BLaER1 treated with 17β-estradiol and CSF1 and Interleukin-3, amounts not matched to agents 10 nM and 100 nM (cell line): ENCODE measurements around the gene HS3ST3B1.

Experiments used
- H3K27ac ChIP-seq, 11 experiments: shearing (Covaris generic); formaldehyde crosslinking; 2 replicates each; pipeline ENCODE4 v1.8.1; 2022
- H3K27me3 ChIP-seq, 11 experiments: shearing (Covaris generic); formaldehyde crosslinking; 2 replicates each; pipeline ENCODE4 v1.8.1; 2022
- H3K36me3 ChIP-seq, 11 experiments: shearing (Covaris generic); formaldehyde crosslinking; 2 replicates each; pipeline ENCODE4 v1.8.1; 2022
- H3K4me1 ChIP-seq, 10 experiments: shearing (Covaris generic); formaldehyde crosslinking; 2 replicates each; pipeline ENCODE4 v1.8.1; 2022
- H3K4me2 ChIP-seq, 11 experiments: shearing (Covaris generic); formaldehyde crosslinking; 2 replicates each; pipeline ENCODE4 v1.8.1; 2022
- H3K4me3 ChIP-seq, 10 experiments: shearing (Covaris generic); formaldehyde crosslinking; 2 replicates each; pipeline ENCODE4 v1.8.1; 2022
- H3K9ac ChIP-seq, 11 experiments: shearing (Covaris generic); formaldehyde crosslinking; 2 replicates each; pipeline ENCODE4 v1.8.1; 2022
- H3K9me3 ChIP-seq, 11 experiments: shearing (Covaris generic); formaldehyde crosslinking; replicated peaks in 1 of 11; 2 replicates each; pipeline ENCODE4 v1.8.1; 2022
- H4K20me1 ChIP-seq, 11 experiments: shearing (Covaris generic); formaldehyde crosslinking; 2 replicates each; pipeline ENCODE4 v1.8.1; 2022
- Cebpa-rat ChIP-seq, 11 experiments: shearing (Covaris generic); IDR thresholded peaks; 2 replicates each; pipeline ENCODE4 v1.8.1; 2022

HS3ST3B1 gene

GRCh38 chr17:14372905-14373613 is 72.2 kb downstream of the HS3ST3B1 start:
- H3K4me2 ChIP-seq, result peak overlapping the region in 7 of 11 experiments; percentile 0 to 60 (median 14); a peak in 8 of 22 replicates
- H3K27ac ChIP-seq, result no peak overlapping the region
- H3K4me1 ChIP-seq, result peaks cover 0 to 19% (median 9%) of the 10 kb centered on the region in 10 experiments; a peak in 11 of 20 replicates
- no peak for TF ChIP-seq Cebpa-rat (IDR thresholded peaks at IDR 0.05)
- H4K20me1 ChIP-seq, result no peaks in the 10 kb centered on the region
- H3K9me3 ChIP-seq, result peaks cover 0 to 12% (median 0%) of the 10 kb centered on the region in 11 experiments; a peak in 3 of 22 replicates
- H3K4me3 ChIP-seq, result no peak overlapping the region
- no peaks in the 10 kb centered on the region for H3K36me3 ChIP-seq
- H3K27me3 ChIP-seq, result no peaks in the 10 kb centered on the region
- no peak overlapping the region for H3K9ac ChIP-seq

GRCh38 chr17:14373614-14374259 is 72.9 kb downstream of the HS3ST3B1 start:
- Histone ChIP-seq H3K4me1 (peaks cover 0 to 19% (median 9%) of the 10 kb centered on the region in 10 experiments; a peak in 11 of 20 replicates), H3K27me3 (no peaks in the 10 kb centered on the region), H4K20me1 (no peaks in the 10 kb centered on the region), H3K36me3 (no peaks in the 10 kb centered on the region), H3K9ac (no peak overlapping the region), H3K4me3 (no peak overlapping the region), H3K4me2 (peak overlapping the region in 6 of 11 experiments; percentile 7 to 60 (median 26); a peak in 8 of 22 replicates), H3K27ac (no peak overlapping the region), H3K9me3 (peaks cover 0 to 11% (median 0%) of the 10 kb centered on the region in 11 experiments; a peak in 3 of 22 replicates)
- no peak for TF ChIP-seq Cebpa-rat (IDR thresholded peaks at IDR 0.05)

GRCh38 chr17:14374268-14374667 is 73.4 kb downstream of the HS3ST3B1 start:
- no peak for TF ChIP-seq Cebpa-rat (IDR thresholded peaks at IDR 0.05)
- H3K27ac ChIP-seq, result no peak overlapping the region
- no peak overlapping the region for H3K4me3 ChIP-seq
- H3K9ac ChIP-seq, result no peak overlapping the region
- H3K4me1 ChIP-seq, result peaks cover 0 to 19% (median 9%) of the 10 kb centered on the region in 10 experiments; a peak in 11 of 20 replicates
- peak overlapping the region in 2 of 11 experiments; percentile 16 to 25; a peak in 2 of 22 replicates for H3K4me2 ChIP-seq
- no peaks in the 10 kb centered on the region for H4K20me1 ChIP-seq
- H3K36me3 ChIP-seq, result no peaks in the 10 kb centered on the region
- no peaks in the 10 kb centered on the region for H3K27me3 ChIP-seq
- peaks cover 0 to 5% (median 0%) of the 10 kb centered on the region in 11 experiments; a peak in 2 of 22 replicates for H3K9me3 ChIP-seq

GRCh38 chr17:14376666-14377065 is 75.8 kb downstream of the HS3ST3B1 start:
- Histone ChIP-seq H3K4me3 (no peak overlapping the region), H3K36me3 (no peaks in the 10 kb centered on the region), H3K27ac (no peak overlapping the region), H3K4me2 (no peak overlapping the region), H3K9ac (no peak overlapping the region), H4K20me1 (no peaks in the 10 kb centered on the region), H3K4me1 (peaks cover 0 to 19% (median 9%) of the 10 kb centered on the region in 10 experiments; a peak in 11 of 20 replicates), H3K27me3 (no peaks in the 10 kb centered on the region), H3K9me3 (no peaks in the 10 kb centered on the region)
- no peak for TF ChIP-seq Cebpa-rat (IDR thresholded peaks at IDR 0.05)

- Histone ChIP-seq H3K9ac (no peak overlapping the region), H3K27ac (no peak overlapping the region), H3K9me3 (peaks cover 22 to 40% (median 30%) of the 10 kb centered on the region in 11 experiments), H3K36me3 (no peaks in the 10 kb centered on the region), H3K27me3 (no peaks in the 10 kb centered on the region), H4K20me1 (no peaks in the 10 kb centered on the region), H3K4me1 (no peaks in the 10 kb centered on the region), H3K4me2 (no peak overlapping the region), H3K4me3 (no peak overlapping the region)
- no peak for TF ChIP-seq Cebpa-rat (IDR thresholded peaks at IDR 0.05)
Observed at GRCh38 chr17:14381606-14382005, 80.7 kb downstream of the HS3ST3B1 start.

- Histone ChIP-seq H3K9ac (no peak overlapping the region), H3K9me3 (peaks cover 45 to 71% (median 55%) of the 10 kb centered on the region in 11 experiments), H4K20me1 (no peaks in the 10 kb centered on the region), H3K4me2 (no peak overlapping the region), H3K36me3 (no peaks in the 10 kb centered on the region; a peak in 1 of 22 replicates), H3K4me3 (no peak overlapping the region), H3K27me3 (no peaks in the 10 kb centered on the region), H3K4me1 (no peaks in the 10 kb centered on the region), H3K27ac (no peak overlapping the region)
- no peak for TF ChIP-seq Cebpa-rat (IDR thresholded peaks at IDR 0.05)
Observed at GRCh38 chr17:14387036-14387435, 86.2 kb downstream of the HS3ST3B1 start.

- no peak overlapping the region for H3K4me3 ChIP-seq
- H4K20me1 ChIP-seq, result no peaks in the 10 kb centered on the region
- no peaks in the 10 kb centered on the region for H3K27me3 ChIP-seq
- H3K9ac ChIP-seq, result no peak overlapping the region
- H3K36me3 ChIP-seq, result no peaks in the 10 kb centered on the region; a peak in 1 of 22 replicates
- no peaks in the 10 kb centered on the region for H3K4me1 ChIP-seq
- H3K9me3 ChIP-seq, result peaks cover 24 to 57% (median 41%) of the 10 kb centered on the region in 11 experiments
- TF ChIP-seq Cebpa-rat (IDR thresholded peaks at IDR 0.05), result no peak
- H3K27ac ChIP-seq, result no peak overlapping the region
- H3K4me2 ChIP-seq, result no peak overlapping the region
Observed at GRCh38 chr17:14389681-14390080, 88.8 kb downstream of the HS3ST3B1 start.

GRCh38 chr17:14393723-14394122 is 92.8 kb downstream of the HS3ST3B1 start:
- Histone ChIP-seq H3K4me2 (no peak overlapping the region), H3K9ac (no peak overlapping the region), H3K4me3 (no peak overlapping the region), H4K20me1 (no peaks in the 10 kb centered on the region), H3K27me3 (no peaks in the 10 kb centered on the region), H3K27ac (no peak overlapping the region), H3K9me3 (peaks cover 18 to 40% (median 35%) of the 10 kb centered on the region in 11 experiments), H3K4me1 (peaks cover 0 to 8% (median 0%) of the 10 kb centered on the region in 10 experiments; a peak in 1 of 20 replicates), H3K36me3 (no peaks in the 10 kb centered on the region; a peak in 1 of 22 replicates)
- TF ChIP-seq Cebpa-rat (IDR thresholded peaks at IDR 0.05), result no peak

- Histone ChIP-seq H4K20me1 (no peaks in the 10 kb centered on the region), H3K36me3 (no peaks in the 10 kb centered on the region; a peak in 1 of 22 replicates)
- no peak for TF ChIP-seq Cebpa-rat (IDR thresholded peaks at IDR 0.05)
Observed at GRCh38 chr17:14395255-14395654, 94.4 kb downstream of the HS3ST3B1 start.

More at GRCh38 chr17:14395255-14395654, 94.4 kb downstream of the HS3ST3B1 start:
- Histone ChIP-seq H3K4me2 (no peak overlapping the region), H3K9me3 (peaks cover 29 to 49% (median 38%) of the 10 kb centered on the region in 11 experiments), H3K27ac (no peak overlapping the region), H3K4me3 (no peak overlapping the region), H3K9ac (no peak overlapping the region), H3K27me3 (no peaks in the 10 kb centered on the region), H3K4me1 (peaks cover 0 to 8% (median 0%) of the 10 kb centered on the region in 10 experiments; a peak in 1 of 20 replicates)
